Karpas-422 (cell line): ENCODE results near the gene HMCES. TPM values are rescaled to one million over a fixed set of nuclear protein-coding genes. Genes with fewer than 3 reads are reported as not detected.

ENCODE experiments used
- DNase-seq: peaks from one replicate; pipeline ENCODE4 v3.0.0-alpha.2; 2015
- H2AFZ ChIP-seq: fragments of 200-600 bp; sonication (generic); 2 replicates; pipeline ENCODE4 v1.6.1; 2014; ENCODE audit warnings: antibody characterized with exemption, low read length, mixed read lengths
- H3K27ac ChIP-seq: fragments of 200-600 bp; sonication (generic); 2 replicates; pipeline ENCODE4 v1.5.1; 2014; ENCODE audit warnings: mild to moderate bottlenecking, low read length, moderate library complexity
- H3K27me3 ChIP-seq: fragments of 200-600 bp; sonication (generic); 2 replicates; pipeline ENCODE4 v1.6.1; 2014; ENCODE audit warnings: low read length, mixed read lengths
- H3K36me3 ChIP-seq: fragments of 200-600 bp; sonication (generic); 2 replicates; pipeline ENCODE4 v1.6.1; 2014; ENCODE audit warnings: low read length, mixed read lengths; ENCODE audit not compliant: insufficient read depth
- H3K4me1 ChIP-seq: fragments of 200-600 bp; sonication (generic); 2 replicates; pipeline ENCODE4 v1.6.1; 2014; ENCODE audit warnings: mild to moderate bottlenecking, low read length, mixed read lengths
- H3K4me2 ChIP-seq: fragments of 200-600 bp; sonication (generic); 2 replicates; pipeline ENCODE4 v1.6.1; 2014; ENCODE audit warnings: low read length, low read depth, mild to moderate bottlenecking; ENCODE audit not compliant: poor library complexity, severe bottlenecking
- H3K4me3 ChIP-seq: fragments of 200-600 bp; sonication (generic); 2 replicates; pipeline ENCODE4 v1.5.1; 2014; ENCODE audit warnings: mild to moderate bottlenecking, antibody characterized with exemption, low read length, mixed read lengths
- H3K79me2 ChIP-seq: fragments of 200-600 bp; sonication (generic); 2 replicates; pipeline ENCODE4 v1.6.1; 2014; ENCODE audit warnings: mild to moderate bottlenecking, low read length, mixed read lengths
- H3K9ac ChIP-seq: fragments of 200-600 bp; sonication (generic); 2 replicates; pipeline ENCODE4 v1.6.0; 2014; ENCODE audit warnings: low read length
- H3K9me2 ChIP-seq: fragments of 200-600 bp; sonication (generic), shearing (Covaris generic); replicated peaks from 2 replicates; pipeline ENCODE4 v1.6.0; 2014; ENCODE audit warnings: mild to moderate bottlenecking, low read length, moderate library complexity; ENCODE audit not compliant: insufficient read depth
- H3K9me3 ChIP-seq: fragments of 300-700, 200-600 bp; sonication (generic); 2 replicates; pipeline ENCODE4 v1.6.1; 2014; ENCODE audit warnings: low read length, mixed read lengths
- H4K20me1 ChIP-seq: fragments of 200-600 bp; sonication (generic); 2 replicates; pipeline ENCODE4 v1.6.1; 2014; ENCODE audit warnings: mild to moderate bottlenecking, antibody characterized with exemption, low read length, low read depth; ENCODE audit not compliant: insufficient read depth
- total RNA-seq: library from RNA; depleted of rRNA; stranded (reverse); fragments of >200 nt; shearing (Covaris generic); gene quantifications from 2 replicates; pipeline ENCODE4 v1.2.3, GENCODE V29; 2014; ENCODE audit warnings: low replicate concordance

The HMCES gene
- total RNA-seq, 1 experiment from 2014 or later = 169 TPM

DNA sequence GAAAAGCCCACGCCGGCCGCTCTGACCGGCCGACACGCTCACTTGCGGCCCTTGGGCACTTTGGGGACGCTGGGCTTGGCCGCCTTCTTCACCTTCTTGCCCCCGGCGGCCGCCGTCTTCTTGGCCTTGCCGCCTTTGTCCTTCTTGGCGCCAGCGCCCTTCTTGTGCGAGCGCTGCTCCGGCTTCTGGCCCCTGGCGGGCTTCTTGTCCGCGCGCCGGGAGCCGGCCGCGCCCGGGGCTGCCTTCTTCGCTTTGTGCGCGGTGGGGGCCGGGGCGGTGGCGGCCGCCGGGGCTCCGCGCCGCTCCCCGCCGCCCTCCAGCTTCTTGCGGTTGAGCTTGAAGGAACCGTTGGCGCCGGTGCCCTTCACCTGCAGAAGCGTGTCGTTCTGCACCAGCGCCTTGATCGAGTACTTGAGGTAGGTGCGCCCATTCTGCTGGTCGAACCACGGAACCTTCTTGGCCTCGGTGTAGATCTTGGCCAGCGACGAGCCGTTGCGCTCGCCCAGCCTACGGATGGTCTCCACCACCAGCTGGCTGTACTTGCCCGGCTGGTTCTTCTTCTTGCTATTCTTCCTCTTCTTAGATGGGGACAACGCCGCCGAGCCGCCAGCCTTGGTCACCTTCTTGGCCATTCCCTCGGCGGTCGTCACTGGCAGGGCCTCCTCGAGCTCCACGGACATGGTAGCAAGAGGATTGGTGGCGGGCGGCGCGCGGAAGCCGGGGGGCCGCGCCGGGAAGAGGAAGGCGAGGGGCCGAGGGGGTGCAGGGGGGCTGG, 36.7 kb downstream of the HMCES start:
- no peaks in the 10 kb centered on the region for H3K27me3 ChIP-seq
- DNase-seq = peak; percentile 74
- H2AFZ ChIP-seq = no peak overlapping the region
- H3K4me3 ChIP-seq = peak overlapping the region; percentile 90
- H3K9me2 ChIP-seq = no peaks in the 10 kb centered on the region
- peak overlapping the region; percentile 94 for H3K4me2 ChIP-seq
- peak overlapping the region; percentile 94 for H3K9ac ChIP-seq
- peak overlapping the region; percentile 94 for H3K27ac ChIP-seq
- H3K4me1 ChIP-seq = peaks cover 56% of the 10 kb centered on the region
- peaks cover 40% of the 10 kb centered on the region for H3K79me2 ChIP-seq
- no peaks in the 10 kb centered on the region for H4K20me1 ChIP-seq
- H3K9me3 ChIP-seq = no peaks in the 10 kb centered on the region
- H3K36me3 ChIP-seq = peaks cover 4% of the 10 kb centered on the region; the same call in 1 of the 2 replicates

DNA sequence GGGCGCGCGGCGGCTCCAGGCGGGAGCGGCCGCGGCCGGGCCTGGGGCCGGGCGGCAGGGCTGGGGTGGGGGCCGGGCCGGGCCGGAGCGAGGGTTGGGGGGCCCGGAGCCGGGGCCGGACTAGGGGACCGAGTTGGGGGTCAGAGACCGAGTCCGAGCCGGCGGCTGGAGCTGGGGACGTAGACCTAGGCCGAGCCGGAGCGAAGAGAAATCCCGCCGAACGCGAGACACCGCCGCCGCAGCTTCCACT, 37.3 kb downstream of the HMCES start:
- Histone ChIP-seq H3K4me2 (peak overlapping the region; percentile 94), H3K4me1 (peaks cover 50% of the 10 kb centered on the region), H3K27ac (peak overlapping the region; percentile 94), H3K36me3 (peaks cover 7% of the 10 kb centered on the region), H3K79me2 (peaks cover 40% of the 10 kb centered on the region), H3K9ac (peak overlapping the region; percentile 94), H3K27me3 (no peaks in the 10 kb centered on the region), H4K20me1 (no peaks in the 10 kb centered on the region), H2AFZ (no peak overlapping the region), H3K9me2 (no peaks in the 10 kb centered on the region), H3K9me3 (no peaks in the 10 kb centered on the region), H3K4me3 (peak overlapping the region; percentile 90)
- DNase-seq = no peak

DNA sequence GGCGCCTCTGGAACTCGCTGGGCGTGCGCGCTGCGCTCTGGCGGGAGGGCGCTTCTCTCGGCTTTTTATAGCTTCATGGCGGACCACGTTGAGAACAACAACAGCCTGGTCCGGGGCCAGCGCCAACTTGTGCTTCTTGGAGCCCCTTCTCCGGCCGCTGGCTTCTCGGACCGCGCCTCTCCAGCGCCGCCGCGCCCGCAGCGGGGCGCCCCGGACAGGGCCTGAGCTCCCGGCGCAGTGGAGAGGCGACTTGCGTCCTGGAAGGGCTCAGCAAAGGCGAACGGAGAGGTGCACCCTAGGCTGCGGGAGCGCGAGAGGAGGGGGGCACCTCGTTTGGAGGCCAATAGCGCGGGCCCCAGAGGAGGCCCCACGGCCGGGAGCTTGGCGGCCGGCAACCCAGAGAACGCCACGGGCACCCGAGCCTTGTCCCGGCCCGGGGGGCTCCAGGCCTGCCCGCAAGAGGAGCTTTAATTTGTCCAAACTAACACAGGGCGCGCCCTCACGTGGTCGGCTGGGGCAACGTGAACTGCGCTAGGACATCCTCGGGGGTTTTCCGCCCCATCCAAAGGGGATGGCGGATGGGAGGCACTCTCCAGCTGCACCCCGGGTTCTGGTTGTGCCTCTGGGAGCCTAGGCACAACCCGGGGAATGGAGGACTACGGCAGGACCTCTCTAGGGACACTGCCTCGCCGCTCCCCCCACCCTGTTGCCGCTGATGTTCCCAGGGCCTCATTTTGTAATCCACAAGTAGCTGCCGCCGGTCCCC, 37.8 kb downstream of the HMCES start:
- Histone ChIP-seq H2AFZ (no peak overlapping the region; the same call in 1 of the 2 replicates), H3K27me3 (no peaks in the 10 kb centered on the region), H4K20me1 (no peaks in the 10 kb centered on the region), H3K36me3 (peaks cover 12% of the 10 kb centered on the region), H3K79me2 (peaks cover 40% of the 10 kb centered on the region), H3K9me2 (no peaks in the 10 kb centered on the region), H3K4me1 (peaks cover 45% of the 10 kb centered on the region), H3K4me2 (peak overlapping the region; percentile 94), H3K9me3 (no peaks in the 10 kb centered on the region), H3K4me3 (peak overlapping the region; percentile 90), H3K27ac (peak overlapping the region; percentile 94), H3K9ac (peak overlapping the region; percentile 94)
- peak; percentile 92 for DNase-seq

DNA sequence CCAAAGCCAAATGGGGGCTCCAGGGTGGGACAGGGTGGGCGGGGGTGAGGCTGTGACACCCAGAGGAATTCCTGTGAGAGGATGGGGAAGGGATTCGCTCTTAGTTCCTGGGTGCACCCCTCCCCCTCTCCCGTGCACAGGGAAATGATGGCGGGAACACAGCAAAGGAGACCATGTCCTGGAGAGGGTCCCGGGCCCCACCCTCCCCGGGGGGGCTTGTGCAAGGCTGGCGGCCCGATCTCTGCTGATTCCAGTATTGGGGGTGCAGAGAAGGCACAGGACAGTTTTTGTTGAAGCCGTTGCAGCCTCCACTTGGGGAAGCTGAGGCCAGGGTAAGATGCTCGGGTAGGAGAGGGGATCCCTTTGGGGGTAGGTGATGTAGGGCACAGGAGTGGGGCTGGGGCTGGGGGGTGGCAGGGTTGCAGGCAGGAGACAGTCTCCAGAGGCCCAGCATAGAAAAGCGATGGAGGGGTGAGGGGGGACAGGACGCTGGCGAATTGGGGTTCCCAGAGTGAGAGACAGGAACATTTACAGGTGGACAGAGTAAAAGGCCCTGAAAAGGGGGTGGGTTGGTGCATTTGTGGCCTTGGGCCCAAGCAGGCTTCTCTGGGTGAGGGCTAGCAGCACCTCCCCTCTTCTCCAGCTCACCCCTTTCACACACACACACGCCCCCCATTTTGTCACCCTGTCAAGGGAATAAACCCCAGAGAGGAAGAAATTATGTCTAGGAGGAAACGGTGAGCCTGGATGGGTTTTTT, 38.5 kb downstream of the HMCES start:
- no peaks in the 10 kb centered on the region for H4K20me1 ChIP-seq
- H3K79me2 ChIP-seq = peaks cover 40% of the 10 kb centered on the region
- peak overlapping the region; percentile 94 for H3K27ac ChIP-seq
- H3K9me3 ChIP-seq = no peaks in the 10 kb centered on the region
- H3K4me2 ChIP-seq = peak overlapping the region; percentile 94
- H2AFZ ChIP-seq = no peak overlapping the region
- peak overlapping the region; percentile 90 for H3K4me3 ChIP-seq
- no peak for DNase-seq
- peaks cover 19% of the 10 kb centered on the region for H3K36me3 ChIP-seq
- no peaks in the 10 kb centered on the region for H3K9me2 ChIP-seq
- H3K27me3 ChIP-seq = no peaks in the 10 kb centered on the region
- H3K4me1 ChIP-seq = peaks cover 38% of the 10 kb centered on the region
- H3K9ac ChIP-seq = peak overlapping the region; percentile 94

DNA sequence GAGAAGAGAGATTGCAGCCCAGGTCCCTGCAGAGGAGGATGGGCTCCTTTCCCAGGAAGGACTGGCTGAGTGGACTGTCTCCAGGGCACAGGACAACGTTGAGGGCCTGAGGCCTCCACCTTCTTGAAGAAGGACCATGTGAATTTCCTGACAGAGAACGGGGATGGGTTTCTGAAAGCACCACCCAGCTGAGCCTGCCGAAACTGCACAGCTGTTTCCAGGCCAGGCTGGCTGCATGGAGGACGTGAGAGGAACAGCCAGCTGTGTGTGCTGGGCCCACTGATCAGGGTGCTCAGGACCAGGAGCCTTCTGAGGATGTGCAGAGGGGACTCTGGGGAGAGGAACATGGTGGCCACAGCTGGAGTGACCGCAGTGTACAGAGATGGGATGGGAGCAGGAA, 39.2 kb downstream of the HMCES start:
- Histone ChIP-seq H3K9me3 (no peaks in the 10 kb centered on the region), H3K27me3 (no peaks in the 10 kb centered on the region), H3K9me2 (no peaks in the 10 kb centered on the region), H3K79me2 (peaks cover 40% of the 10 kb centered on the region), H3K4me3 (peak overlapping the region; percentile 90; the same call in 1 of the 2 replicates), H3K4me2 (peak overlapping the region; percentile 94), H3K4me1 (peaks cover 33% of the 10 kb centered on the region), H3K27ac (peak overlapping the region; percentile 94), H4K20me1 (no peaks in the 10 kb centered on the region), H3K36me3 (peaks cover 19% of the 10 kb centered on the region), H2AFZ (no peak overlapping the region), H3K9ac (peak overlapping the region; percentile 94)
- no peak for DNase-seq

DNA sequence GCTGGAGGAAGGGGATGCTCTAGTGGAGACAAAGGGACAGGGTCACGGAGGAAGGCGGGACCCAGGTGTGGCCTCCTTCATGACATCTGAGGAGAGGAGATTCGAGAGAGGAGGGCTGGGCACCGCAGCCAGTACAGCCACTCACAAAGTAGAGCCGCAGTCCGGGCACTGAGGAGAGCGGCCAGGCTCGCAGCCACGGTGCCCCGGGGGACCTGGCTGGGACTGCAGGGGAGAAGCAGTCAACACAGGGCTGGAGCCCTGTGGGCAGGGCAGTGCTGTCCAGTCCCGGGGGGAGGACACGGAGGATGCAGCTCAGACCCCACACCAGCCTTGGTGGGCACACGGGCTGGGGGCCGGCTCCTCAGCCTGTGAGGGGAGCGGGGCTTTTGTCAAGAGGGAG, 40.3 kb downstream of the HMCES start:
- peaks cover 23% of the 10 kb centered on the region for H3K4me1 ChIP-seq
- peaks cover 25% of the 10 kb centered on the region for H3K36me3 ChIP-seq
- H3K9me3 ChIP-seq = no peaks in the 10 kb centered on the region
- no peak overlapping the region for H3K4me2 ChIP-seq
- no peaks in the 10 kb centered on the region for H3K9me2 ChIP-seq
- peaks cover 40% of the 10 kb centered on the region for H3K79me2 ChIP-seq
- no peak overlapping the region for H3K4me3 ChIP-seq
- no peak overlapping the region for H3K27ac ChIP-seq
- no peaks in the 10 kb centered on the region for H4K20me1 ChIP-seq
- H3K27me3 ChIP-seq = no peaks in the 10 kb centered on the region
- no peak for DNase-seq
- H2AFZ ChIP-seq = no peak overlapping the region
- no peak overlapping the region for H3K9ac ChIP-seq

DNA sequence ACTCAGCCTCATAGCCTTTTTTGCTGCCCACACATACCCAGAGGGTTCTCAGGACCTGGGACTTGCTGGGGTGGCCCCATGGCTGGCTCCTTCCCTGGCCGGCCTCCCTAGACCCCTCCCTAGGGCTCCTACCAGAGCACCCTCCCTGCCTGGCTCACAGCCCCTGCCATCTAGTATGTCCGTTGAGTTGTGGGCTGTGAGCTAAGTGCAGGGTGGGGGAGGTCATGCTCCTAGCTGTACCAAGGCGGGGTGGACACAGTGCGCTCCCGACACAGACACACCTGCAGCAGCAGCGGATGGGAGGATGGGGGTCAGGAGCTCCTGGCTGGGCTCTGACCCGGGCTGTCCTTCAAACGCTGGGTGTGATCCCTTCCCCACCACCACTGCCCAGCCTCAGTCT, 41.6 kb downstream of the HMCES start:
- no peak overlapping the region for H3K4me3 ChIP-seq
- no peaks in the 10 kb centered on the region for H3K9me2 ChIP-seq
- no peak overlapping the region for H3K9ac ChIP-seq
- H3K79me2 ChIP-seq = peaks cover 33% of the 10 kb centered on the region
- no peaks in the 10 kb centered on the region for H3K27me3 ChIP-seq
- H3K4me1 ChIP-seq = peaks cover 15% of the 10 kb centered on the region
- H3K36me3 ChIP-seq = peaks cover 25% of the 10 kb centered on the region
- H4K20me1 ChIP-seq = no peaks in the 10 kb centered on the region
- no peaks in the 10 kb centered on the region for H3K9me3 ChIP-seq
- H3K27ac ChIP-seq = no peak overlapping the region
- no peak overlapping the region for H3K4me2 ChIP-seq
- H2AFZ ChIP-seq = no peak overlapping the region
- no peak for DNase-seq
